GM19193 (cell line): ENCODE measurements around the gene BANF2.

ENCODE experiments used
- POLR2A ChIP-seq: IDR thresholded peaks from 4 replicates; pipeline ENCODE4 v1.6.1; 2011; ENCODE audit not compliant: insufficient read depth, insufficient read length; ENCODE audit errors: extremely low read depth

The BANF2 gene

DNA sequence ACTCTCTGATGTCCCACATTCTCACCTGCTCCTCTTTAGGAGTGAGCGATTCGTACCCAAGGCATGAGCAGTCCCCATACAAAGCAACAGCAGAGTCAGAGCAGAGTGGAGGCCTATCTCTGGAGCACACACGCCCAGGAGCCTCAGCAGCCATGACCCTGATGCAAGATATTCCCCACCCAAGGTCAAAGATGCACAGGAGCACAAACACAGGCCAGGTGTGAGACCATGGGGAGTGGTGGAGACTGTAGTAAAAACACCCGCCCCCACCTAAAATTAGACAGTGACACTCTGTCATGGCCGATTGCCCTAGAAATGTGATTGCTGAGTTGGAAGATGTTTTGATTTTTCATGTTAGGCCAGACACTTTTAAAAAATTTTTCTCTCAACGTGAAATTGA, 39.1 kb upstream of the BANF2 start:
- TF ChIP-seq POLR2A: no peak

DNA sequence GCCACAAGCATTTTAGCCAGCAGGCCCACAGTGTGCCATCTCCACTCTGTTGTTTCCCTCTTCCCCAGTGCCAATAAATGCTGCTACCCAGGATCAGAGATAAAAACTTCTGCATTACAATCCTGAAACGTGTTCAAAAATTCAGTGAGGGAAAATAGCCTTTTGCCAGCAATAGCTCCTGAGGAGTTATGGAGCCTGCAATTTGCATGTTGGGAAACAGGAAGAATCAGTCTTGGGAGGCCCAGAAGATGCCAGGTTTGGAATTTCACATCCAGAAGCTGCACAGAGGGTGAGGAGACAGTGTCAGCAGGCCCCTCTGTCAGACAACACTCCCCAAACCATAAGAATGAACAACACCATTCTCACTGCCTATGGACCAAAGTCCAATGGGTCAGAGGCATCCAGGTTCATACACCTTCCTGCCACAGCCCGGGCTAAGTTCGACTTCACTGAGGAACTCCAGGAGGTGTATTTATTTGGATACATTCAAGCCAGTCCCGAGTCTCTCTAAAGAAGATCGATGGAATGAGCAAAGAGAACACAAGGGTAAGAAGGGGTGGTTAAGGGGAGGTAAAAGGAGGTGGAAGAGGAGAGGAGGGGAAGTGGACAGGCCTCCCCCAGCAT, 38.5 kb upstream of the BANF2 start:
- TF ChIP-seq POLR2A: no peak

DNA sequence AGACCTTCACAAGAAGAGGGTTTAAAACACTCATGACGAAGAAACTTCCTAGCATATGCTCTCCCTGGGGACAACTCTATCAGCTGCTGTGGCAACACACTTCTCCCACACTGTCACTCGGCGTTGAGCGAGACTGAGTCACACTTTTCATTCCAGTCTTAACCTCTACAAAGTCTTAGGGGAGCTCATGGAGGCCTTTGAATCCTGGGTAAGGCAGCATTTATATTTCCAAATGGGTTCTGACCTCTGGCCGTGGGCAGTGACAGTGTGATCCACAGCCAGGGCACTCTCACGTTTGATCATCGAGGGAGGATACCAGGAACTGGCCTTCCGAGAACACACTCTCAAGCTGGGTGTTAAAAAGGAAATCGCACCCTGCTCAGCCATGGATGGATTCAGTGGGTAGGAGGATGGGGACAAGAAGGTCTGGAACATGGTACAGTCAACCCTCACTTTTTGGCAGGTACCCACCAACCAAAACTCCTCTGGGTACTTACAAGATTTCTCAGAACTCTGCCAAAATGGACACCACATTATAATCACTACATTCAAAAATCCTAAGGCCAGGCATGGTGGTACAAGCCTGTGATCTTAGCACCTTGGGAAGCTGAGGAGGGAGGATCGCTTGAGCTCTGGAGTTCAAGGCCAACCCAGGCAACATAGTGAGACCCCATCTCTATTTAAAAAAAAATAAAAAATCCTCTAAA, 37.3 kb upstream of the BANF2 start:
- TF ChIP-seq POLR2A: no peak

DNA sequence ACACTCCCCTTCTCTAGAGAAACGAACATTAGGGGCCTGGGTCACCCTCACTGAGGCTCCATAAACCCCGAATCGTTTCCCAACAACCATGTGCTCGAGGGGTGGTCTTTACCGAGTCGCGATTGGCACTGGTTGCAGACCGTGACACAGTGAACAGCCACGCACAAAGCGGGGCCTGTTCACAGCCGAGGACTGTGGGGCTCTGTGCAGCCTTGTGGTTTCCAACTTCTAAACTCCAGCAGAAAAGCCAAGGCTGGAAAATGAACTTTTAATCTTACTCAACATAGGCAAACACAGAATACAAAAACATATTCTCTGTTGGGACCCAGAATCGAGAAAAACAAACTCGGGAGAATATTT, 36.7 kb upstream of the BANF2 start:
- no peak for TF ChIP-seq POLR2A

DNA sequence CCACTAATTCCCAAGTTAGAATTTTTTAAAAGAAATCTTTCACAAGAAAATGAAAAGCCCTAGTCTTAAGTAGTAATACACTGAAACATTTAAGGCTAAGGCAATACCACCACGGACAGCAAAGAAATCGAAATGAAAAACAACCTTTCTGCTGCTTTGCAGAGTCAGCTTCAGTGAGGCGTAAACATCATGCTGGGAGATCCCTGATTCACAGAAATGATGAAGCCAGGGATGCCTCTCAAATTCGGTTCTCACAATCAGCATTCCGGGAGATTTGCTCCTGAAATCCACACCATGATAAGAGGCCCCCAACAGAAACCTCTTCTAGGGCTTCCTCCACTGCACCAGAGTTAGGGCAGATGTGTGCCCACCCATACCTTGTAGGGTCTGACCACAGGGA, 36.3 kb upstream of the BANF2 start:
- no peak for TF ChIP-seq POLR2A

DNA sequence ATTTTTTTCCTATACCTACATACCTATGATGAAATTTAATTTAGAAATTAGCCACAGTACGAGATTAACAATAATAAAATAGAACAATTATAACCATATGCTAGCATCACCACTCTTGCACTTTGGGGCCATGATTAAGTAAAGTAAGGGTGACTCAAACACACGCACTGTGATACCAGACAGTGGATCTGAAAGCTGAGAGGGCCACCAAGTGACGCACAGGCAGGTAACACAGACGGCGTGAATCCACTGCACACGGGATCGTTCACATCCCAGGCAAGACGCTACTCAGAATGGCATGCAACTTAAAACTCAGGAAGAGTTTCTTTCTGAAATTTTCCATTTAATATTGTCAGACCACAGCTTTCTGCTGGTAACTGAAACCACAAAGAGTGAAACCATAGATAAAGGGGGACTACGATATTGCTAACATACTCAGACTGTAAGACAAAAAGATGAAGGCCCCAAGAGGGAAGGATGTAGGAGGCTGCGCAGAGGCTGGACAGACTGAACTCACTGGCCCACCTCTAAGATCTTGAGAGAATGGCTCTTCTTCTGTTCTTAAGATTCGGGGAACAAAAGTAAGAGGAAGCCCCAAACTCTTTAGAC, 35.6 kb upstream of the BANF2 start:
- no peak for TF ChIP-seq POLR2A

DNA sequence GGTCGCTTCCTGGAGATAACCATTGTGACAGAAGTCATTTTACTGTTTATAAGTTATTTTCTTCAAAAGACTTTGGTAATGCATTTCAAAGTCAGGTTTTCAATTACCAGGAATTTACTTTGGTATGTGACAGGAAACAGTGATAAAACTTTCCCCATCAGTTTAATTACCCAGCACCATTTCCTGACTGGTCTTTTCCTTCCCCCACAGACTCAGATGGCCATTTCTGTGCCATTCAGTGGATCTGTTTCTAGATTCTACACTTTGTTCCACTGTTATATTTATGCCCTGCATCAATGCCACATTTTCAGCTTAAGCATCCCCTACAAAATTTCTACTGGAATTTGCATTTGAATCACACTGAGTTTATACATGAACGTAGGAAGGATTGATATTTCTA, 34.0 kb upstream of the BANF2 start:
- no peak for TF ChIP-seq POLR2A

DNA sequence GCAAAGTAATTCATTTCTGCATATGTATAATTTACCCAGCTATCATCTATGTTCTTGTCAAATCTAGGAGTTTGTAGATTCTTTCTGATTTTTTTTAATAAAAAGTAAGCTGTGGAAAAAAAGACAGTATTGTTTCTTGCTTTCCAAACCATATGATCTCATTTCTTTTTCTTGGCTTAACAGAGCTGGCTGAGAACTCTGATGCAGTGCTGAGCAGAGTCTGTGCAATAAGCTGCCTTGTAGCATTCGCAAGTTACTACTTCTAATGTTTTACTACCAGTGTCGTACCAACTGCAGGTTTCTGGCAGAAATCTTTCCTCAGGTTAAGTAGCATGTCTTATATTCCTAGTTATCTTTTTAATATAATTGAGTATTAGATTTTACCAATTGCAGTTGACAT, 33.3 kb upstream of the BANF2 start:
- TF ChIP-seq POLR2A: no peak

DNA sequence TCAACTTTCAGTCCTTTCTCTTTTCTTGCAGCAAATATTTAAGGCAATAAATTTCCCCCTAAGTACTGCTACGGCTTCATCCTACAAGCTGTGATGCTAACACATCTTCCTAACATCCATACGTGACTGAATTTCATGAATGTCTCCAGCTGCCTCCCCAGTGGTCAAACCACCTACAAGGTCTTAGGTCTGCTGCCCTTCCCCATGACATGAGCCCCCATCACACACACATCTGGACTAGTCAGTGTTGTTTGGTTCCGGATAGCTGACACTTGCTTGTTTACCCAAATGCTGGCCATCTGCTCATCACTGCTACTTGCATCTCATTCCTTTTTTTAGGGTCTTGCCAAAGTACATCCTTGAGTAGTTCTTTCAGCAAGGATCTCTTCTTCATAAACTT, 32.3 kb upstream of the BANF2 start:
- TF ChIP-seq POLR2A: no peak

DNA sequence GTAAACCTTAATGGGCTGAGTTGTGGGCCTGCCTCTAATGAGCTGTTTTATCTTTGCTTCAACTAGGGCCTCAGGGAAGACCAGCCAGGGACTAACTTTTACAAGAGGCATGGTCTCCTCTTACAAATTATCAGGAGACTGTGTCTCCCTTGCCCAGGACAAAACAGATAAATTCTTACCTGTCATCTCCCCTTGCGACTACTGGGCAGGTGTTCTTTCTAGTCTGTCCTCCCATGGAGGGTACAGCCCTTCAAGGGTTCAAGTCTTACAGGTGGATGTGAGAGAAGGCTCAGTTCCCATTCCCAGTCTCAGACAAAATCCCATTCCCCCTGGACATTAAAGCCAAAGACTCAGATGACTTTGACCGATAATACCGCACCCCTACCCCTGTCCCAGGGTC, 31.3 kb upstream of the BANF2 start:
- TF ChIP-seq POLR2A: no peak

DNA sequence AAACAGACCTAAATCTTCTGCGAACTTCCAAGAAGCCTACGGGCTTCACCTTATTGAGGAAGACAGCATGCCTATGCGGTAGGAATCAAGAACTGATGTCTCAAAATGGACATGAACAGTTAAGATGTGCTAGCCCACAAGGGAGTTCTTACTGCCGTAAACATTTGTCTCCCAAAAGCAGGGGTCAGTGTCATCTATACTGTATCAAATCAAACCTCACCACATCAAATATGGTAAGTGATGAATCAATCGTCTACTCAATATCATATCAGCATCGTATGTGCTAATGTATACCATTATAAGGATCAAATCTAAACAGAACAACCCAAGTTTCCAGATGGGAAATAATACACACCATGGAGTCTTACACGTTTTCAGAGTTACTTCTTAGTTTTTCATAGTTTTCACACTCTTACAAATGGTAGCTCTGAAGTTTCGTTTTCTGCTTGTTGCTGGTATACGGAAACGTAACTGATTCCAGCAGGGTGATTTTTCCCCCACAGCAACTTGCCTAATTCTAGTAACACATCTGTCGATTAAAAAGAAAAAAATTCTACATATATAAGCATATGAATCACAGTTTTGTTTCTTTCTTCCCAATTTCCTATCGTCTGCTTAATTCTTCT, 30.3 kb upstream of the BANF2 start:
- no peak for TF ChIP-seq POLR2A

DNA sequence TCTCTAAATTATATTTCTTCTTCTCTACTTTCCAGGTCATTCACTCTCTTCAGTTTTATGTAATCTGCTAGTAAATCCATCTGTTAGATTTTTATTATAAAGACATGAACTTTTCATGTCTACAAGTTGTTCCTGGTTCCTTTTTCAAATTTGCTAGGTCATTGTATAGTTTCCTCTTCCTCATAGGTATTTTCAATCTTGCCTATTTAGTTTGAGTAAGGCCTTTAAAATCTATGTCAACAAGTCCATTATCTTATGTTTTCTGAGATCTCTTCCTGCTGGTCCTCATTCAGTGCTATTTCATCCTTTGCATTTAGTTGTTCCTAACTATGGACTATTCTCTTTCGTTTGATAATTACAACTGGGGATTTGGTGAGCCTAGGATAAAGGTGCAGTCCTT, 28.8 kb upstream of the BANF2 start:
- TF ChIP-seq POLR2A: no peak

DNA sequence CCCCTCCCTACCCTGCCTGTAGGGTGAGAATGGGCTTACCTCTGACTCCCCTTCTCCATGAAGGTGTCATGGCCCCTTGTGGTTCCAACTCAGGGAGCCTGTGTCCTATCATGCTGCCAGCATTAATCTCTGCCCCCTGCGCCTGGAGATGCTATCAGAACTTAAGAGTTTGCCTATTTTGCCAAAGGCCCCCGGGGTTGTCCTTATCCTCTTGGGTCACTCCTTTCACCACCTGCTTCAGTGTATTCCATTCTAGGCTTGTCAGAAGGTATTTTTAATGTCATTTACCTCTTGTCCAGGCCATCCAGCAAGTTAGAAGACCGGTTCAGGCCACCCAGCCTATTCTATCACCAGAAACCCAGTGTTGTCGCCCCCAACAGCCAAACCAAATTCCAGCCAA, 28.2 kb upstream of the BANF2 start:
- no peak for TF ChIP-seq POLR2A

DNA sequence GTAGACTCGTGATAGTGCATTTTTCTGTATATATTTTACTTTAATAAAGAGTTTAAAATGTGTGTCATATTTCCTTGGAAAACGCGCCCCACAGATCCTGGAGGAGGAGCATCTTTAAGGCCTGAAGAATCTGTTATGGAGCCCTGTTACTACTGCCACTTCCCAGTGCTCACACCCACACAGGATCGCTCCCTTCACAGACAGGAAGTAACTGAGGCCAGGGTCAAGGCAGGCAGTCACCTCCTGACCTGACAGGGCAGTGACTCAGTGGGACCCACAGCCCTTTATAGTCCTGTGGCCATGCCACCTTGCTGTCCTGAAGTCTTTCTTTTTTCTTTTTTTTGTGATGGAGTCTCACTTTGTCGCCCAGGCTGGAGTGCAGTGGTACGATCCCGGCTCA, 26.7 kb upstream of the BANF2 start:
- no peak for TF ChIP-seq POLR2A

DNA sequence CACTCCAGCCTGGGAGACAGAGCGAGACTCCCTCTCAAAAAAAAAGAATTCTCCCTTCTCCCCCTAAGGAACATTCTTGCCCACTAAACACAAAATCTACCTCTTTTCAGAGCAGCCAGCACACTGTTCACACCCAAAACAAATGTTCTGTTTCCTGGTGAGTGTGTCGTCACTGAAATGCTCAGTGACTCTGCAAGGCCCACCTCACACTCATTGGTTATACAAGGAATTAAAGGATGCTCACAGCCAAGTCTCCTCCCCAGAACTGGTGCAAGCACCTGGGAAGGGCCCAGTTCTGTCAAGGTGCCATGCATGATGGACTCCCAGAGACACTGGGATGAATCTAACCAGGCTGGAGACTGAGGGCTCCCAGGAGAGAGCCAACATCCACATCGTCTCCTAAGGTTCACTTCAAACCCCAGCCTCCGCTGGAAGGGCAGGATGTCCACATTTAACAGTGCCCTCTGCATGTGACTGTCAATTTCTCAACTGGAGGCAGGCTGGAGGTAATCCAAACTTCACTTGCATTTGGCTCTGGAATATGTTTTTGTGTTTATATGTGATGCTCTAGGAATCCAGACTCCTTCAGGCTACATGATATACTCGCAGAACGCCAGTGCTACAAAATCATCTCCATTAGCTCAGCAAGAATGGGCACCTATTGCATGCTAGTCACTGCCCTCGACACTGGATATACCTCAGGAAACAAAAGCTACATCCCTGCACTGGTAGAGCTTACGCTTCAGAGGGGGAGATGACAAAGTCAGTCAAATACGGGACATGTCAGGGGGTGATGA, 24.8 kb upstream of the BANF2 start:
- TF ChIP-seq POLR2A: no peak

DNA sequence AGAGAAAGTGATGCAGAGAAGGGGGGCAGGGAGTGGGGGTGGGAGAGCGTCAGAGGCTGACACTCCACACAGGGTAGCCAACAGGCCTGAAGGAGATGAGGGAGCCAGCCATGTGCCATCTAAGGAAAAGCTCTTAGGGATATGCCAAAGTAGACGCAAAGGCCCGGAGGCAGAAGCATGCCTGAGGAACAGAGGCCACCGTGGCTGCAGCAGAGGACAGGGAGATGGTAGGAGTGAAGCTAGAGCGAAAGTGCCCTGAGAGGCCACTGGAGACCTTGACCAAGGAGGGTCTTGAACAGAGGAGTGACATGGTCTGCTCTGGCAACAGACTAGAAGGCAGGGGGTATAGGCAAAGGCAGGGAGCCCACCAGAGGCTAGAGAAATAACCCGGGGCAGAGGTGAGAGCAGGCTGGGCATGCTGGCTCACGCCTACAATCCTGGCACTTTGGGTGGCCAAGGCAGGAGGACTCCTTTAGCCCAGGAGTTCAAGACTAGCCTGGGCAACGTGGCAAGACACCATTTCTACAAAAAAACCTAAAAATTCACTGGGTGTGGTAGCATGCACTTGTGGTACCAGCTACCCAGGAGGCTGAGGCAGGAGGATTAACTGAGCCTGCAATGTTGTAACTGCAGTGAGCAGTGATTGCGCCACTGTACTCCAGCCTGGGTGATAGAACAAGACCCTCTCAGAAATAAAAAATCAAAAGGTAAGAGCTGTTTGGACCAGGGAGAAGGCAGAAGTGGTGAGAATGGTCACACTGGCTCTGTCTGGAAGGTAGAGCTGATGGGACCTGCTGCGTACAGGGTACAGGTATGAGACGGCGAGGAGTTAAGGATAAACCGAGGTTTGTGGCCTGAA, 24.0 kb upstream of the BANF2 start:
- no peak for TF ChIP-seq POLR2A
